HG03575 (cell line): ENCODE measurements around the gene TEAD3.
"Not testable (repeated sequence)": the region's sequence is repeated elsewhere in the genome, so short reads cannot be mapped to it uniquely, and the experiment has no call there.

ENCODE experiments used
- ATAC-seq: cut with Tn5 transposase; IDR thresholded peaks from one replicate; pipeline ENCODE4 v1.9.1; 2021; ENCODE audit not compliant: unreplicated experiment, insufficient number of reproducible peaks, low FRiP score; ENCODE audit errors: extremely low read depth

TEAD3 gene

DNA sequence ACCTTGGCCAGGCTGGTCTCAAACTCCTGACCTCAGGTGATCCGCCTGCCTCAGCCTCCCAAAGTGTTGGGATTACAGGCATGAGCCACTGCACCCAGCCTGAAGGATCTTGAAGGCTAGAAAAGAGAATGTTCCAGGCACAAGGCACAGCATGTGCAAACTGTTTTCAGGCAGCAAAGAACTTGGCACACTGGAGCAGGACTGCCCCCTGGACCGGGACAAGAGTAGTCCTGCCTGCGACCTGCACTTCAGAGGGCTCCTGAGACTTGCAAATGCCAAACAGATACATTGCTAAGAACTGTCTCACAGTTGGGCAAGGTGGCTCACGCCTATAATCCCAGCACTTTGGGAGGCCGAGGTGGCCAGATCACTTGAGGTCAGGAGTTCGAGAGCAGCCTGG lies 19.1 kb upstream of the TEAD3 start:
- ATAC-seq, result not testable (repeated sequence)

DNA sequence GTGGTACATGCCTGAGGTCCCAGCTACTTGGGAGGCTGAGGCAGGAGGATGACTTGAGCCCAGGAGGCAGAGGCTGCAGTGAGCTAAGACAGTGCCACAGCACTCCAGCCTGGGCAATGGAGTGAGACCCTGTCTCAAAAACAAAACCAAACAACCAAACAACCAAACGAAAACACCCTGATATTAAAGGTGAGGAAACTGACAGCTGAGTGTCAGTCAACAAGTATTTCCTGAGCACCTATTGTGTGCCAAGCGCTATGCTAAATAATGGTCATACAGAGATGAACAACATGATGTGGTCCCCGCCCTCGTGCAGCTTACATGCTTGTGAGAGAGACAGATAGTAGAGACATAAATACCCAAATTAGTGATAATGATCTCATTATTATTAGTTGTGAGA lies 17.7 kb upstream of the TEAD3 start:
- ATAC-seq, result no peak

DNA sequence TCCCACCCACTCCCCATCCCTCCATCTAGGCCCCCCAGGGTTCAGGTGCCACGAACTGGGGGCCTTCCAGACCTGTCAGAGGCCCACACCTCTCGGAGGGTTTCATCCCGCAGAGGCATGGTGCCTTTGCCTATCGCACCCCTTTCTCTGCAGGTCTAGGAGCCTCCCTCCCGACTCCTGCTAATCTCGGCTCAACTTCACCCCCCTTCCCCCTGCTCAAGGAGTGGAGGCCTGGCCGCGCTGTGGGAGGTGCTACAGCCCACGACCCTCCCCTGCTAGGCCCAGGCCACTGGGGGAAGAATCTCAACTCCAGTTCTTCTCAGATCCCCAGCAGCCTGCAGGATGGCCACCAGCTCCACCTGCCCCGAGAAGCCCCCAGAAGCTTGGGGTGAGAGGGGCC lies 15.9 kb upstream of the TEAD3 start, which contains the start of gene TULP1:
TSS of gene TULP1 (minus strand) at position 157 of the 400 bp plus-strand sequence. CDS start at position 119, 38 bp downstream.
- no peak for ATAC-seq

DNA sequence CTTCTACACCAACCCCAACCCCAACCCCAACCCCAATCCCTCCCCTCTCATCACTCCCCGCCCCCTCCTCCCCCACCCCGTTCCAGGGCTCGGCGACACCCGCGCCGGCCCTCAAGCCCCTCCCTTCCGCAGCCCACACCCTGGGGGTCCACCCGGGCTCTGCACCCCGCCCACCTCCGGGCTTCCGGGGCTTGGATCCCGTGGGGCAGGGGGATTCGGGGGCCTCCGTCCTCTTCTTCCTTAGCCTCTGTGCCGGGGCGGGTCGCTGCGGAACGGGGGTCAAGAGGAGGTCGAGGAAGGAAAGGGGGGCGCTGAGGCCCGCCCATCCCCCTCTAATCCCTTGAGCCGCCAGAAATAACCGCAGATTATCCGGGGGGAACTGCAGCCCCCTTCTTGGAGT lies 15.1 kb upstream of the TEAD3 start:
- ATAC-seq, result no peak

DNA sequence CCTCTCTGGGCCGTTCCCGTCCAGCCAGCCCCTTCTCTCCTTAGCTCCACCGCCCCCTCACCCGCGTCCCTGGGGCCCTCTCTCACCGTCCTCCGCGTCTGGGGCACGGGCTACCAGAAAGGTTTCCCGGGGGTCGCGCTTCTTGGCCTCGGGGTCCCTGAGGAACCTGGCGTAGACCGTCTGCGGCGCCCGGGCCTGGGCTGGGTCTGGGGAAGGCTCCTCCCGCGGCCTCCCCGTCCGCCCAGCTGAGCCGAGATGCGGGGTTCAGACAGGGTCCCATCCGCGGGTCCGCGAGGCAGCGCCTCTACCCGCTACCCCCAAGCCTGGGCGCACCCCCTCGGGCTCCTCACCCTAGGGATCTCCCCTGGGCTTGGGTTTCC lies 14.7 kb upstream of the TEAD3 start:
- ATAC-seq, result no peak

DNA sequence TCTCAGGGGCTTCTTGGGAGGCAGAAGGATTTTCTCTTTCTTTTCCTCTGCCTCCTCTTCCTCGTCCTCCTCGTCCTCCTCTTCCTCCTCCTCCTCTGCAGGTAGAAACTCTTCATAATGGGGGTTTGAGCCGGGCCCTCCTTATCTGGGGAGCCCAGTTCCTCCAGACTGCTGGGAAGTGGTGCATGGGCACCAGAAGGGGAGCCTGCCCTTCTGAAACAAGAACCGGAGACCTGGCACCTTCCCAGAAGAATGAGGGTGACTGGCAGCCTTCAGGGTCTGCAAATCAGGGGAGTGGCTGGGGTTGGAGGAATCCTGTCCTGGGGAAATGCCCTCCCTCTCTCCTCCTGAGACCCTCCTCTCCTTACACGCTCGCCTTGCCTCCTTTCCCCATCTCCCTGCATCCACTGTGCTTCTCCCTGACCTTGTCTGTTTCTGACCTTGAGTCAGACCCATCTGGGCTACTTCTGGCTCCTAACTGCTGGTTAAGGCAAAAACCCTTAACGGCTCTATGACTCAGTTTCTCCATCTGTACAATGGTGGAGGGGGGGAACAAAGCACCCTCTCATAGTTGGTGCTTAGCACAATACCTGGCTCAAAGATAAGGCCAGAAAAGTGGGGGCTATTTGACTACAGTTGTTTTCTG lies 14.2 kb upstream of the TEAD3 start:
- no peak for ATAC-seq

DNA sequence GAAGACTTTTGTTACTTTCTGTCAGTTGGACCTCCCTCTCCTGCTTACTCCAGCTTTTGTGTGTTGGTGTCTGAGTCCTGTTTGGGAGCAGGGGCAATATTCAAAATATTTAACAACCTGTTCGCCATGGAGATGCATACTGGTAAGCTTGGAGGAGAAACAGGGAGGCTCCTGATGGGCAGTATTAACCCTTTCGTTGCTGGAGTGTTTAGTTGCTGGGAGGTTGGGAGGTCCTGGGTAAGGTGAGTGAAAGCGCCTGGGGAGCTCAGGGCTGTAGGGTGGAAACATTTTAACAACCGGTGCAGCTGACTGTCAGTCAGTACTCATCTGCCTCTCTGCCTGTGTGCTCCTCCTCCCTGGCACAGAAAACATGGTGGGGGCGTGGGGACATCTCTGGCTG lies 11.7 kb upstream of the TEAD3 start:
- ATAC-seq, result no peak

DNA sequence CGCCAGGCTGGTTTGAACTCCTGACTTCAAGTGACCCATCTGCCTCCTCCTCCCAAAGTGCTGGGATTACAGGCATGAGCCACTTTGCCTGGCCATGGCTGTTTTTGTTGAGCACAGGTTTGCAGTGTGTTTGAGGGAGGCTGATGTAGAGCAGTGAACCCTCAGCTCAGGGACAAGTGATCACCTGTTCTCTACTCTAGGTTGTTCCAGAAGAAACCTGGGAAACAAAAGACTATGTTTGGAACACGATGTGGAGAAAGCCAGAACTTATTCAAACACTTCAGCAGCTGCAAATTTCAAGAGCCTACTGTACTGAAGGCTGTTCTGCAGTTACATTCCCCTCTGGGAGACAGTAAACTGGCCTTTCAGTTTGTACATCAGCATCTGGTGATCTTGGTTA lies 11.1 kb upstream of the TEAD3 start:
- no peak for ATAC-seq

DNA sequence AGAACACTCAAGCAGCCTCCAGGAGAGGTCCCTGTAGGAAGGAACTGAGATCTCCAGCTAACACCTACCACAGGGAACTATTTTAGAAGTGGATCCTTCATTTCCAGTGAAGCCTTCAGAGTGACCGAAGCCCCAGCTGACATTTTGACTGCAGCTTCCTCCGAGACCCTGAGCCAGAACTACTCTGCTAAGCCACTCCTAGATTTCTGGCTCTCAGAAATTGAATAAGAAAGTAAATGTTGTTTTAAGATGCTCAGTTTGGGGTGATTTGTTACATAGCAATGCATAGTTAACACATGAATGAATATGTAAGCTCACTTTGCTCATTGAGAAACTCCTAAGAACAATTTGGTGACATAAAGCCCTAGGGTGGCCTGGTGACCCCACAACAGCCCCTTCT lies 10.3 kb upstream of the TEAD3 start:
- no peak for ATAC-seq

DNA sequence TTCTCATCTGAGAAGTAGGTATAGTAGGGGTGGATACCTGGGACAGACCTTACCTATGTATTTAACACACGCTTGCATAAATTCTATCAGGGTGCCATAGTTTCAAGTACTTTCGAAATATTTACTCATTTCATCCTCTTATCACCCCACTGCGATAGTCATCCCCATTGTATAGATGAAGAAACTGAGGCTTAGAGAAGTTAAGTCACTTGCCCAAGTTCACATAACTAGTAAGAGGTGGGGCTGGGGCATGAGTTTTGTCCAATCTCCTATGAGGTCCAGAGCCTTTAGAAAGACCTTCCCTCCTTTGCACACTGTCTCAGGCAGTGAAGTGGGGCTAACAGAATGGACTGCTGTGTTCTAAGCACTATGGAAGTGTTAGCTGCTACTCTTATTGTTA lies 9.7 kb upstream of the TEAD3 start:
- no peak for ATAC-seq

DNA sequence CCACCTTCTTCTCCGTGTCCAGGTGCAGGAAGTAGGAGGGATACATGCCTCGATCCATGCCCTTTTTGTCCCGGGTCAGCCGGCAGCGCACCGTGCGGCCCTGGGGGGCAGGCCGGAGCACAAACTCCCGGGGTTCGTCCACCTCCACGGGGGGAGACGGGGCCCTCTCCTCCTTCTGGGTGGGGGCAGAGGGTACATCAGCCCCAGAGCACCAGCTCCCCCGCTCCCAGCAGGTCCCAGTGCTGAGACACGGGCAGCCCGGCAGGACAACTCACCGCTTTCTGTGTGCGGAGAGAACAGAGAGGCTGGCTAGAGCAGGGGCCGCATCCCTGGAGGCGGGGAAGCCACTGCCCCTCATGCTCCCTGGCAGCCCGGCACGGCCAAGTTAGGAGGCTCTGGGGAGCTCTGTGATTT lies 9.1 kb upstream of the TEAD3 start:
- ATAC-seq, result no peak

DNA sequence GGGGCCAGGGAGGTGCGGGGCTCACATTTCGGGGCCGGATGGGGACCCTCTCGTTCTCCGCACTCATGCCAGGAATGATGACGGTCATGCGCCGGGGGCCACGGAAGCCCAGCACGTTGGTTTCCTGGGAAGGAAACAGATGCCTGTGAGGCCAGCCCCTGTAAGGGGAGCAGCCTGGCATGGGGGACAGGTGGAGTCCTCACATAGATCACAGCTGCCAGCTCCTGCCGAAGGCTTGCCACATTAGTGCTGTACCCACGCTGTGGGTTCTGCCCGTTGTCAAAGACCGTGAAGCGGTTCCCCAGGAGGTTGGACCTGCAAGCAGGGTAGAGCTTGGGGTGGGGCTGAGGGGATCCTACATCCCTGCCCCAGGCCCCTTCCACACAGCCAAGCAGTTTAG lies 6.7 kb upstream of the TEAD3 start:
- no peak for ATAC-seq

DNA sequence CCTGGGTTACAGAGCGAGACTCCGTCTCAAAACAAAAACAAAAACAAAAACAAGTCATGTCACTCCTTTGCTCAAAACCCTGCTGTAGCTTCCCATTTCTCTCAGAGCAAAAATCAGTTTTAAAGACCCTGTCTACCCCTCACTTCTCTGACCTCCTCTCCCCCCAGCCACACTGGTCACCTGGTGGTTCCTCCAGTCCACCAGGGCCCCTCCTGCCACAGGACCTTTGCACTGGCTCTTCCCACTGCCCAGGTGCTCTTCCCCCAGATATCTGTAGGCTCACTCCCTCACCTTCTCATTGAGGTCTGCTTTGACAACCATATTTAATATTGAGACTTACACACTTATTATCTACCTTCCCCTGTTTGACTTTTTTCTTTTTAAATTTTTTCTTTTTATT lies 4.9 kb upstream of the TEAD3 start:
- no peak for ATAC-seq

DNA sequence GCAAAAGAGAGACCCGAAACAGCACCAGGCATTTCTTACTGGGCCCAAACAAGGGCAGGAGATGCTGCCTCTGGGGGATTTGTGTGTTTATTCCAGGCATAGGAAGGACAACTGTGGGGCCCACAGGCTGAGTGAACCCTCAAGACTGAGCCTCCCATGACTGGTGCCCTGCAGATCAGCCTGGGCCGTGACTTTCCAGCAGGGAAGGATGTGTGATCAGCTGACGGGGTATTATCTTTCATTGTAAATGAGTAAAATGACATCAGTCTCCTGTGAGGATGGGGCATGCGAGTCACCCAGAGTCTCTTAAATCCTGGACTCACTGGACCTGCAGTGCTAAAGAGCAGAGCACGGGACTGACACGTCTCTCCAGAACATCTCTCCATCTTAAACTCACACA lies 3.9 kb upstream of the TEAD3 start:
- no peak for ATAC-seq

DNA sequence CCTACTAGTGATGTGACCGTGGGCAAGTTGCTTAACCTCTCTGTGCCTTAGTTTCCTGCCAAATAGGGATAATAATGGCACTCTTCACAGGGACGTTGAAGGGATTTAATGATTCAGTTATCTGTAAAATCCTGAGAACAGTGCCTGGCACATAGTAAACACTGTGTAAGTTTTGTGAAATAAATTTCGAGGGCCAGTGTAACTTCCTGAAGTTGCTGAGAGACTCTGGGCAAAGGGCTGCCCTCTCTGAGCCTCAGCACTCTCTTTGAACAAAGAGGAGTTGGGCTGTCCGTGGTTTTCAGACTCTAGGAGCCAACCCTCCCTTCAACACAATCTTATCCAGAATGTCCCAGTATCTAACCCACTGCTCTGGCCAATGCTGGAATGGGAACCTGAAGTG lies 2.5 kb upstream of the TEAD3 start:
- no peak for ATAC-seq

DNA sequence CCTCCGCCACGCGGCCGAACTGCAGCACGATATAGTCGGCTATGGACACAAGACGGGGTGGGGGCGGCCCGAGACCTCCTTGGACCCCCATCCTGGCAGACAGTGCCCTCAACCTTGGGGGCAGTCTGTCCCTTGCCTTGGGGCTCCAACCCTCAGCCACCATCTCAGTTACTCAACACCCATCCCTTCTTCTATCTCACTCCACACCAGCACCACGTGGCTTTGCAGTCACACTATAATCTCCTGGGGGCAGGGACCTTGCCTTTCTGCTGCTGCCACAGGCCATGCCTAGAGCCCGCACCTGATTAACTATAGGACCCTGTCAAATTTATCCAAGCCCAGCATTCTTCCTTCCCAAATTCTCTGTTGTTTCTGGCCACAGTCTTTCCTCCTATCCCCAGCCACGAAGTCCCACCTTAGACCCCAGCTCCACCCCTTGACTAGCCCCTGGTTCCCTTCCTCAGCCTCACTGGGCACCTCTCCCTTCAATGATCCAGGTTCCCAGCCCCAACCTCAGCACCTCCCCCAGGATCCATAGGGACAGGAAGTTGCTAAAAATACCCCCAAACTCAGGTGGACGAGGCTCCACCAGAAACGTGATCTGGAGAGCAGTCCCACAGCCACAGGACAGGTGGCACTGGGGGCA lies 1.7 kb upstream of the TEAD3 start:
- ATAC-seq, result no peak

DNA sequence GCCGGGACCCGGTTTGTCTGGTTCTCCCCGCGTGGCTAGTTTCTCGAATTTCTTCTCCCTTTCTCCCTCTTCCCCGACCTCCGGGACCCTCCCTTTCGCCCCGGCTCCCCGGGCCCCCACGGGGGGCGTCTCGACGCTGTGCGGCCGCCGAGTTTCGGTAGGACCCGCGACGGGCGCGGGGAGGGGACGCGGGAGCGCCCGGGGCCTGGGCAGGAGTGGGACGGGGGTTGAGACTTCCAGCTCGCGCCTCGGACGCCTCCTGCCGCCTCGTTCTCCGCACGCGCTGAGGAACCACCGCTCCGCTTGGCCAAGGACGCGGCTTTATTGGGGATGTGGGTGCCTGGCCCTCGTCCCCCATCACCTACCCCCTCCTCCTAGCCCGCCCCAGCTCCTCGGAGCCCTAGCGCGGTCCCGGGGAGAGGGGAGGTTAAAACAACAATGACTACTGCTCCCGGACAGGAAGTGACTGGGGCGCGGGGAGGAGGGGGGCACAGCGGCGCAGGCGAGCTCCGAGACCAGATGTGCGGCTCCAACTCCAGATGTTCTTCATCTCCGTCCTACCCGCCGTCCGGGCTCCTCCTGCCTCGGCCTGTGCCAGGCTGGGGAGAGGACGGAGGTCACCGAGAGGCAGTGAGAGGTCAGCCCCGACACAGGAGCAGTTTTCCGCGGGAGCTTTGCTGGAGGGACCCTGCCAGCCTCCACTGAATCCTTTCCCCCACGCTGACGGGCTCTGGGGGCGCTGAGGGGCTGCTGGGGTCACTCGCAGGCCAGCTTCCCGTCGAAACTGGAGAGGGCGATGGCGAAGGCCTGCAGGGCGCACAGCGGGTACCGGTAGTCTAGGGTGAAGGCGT lies 917 bp upstream of the TEAD3 start:
- no peak for ATAC-seq

DNA sequence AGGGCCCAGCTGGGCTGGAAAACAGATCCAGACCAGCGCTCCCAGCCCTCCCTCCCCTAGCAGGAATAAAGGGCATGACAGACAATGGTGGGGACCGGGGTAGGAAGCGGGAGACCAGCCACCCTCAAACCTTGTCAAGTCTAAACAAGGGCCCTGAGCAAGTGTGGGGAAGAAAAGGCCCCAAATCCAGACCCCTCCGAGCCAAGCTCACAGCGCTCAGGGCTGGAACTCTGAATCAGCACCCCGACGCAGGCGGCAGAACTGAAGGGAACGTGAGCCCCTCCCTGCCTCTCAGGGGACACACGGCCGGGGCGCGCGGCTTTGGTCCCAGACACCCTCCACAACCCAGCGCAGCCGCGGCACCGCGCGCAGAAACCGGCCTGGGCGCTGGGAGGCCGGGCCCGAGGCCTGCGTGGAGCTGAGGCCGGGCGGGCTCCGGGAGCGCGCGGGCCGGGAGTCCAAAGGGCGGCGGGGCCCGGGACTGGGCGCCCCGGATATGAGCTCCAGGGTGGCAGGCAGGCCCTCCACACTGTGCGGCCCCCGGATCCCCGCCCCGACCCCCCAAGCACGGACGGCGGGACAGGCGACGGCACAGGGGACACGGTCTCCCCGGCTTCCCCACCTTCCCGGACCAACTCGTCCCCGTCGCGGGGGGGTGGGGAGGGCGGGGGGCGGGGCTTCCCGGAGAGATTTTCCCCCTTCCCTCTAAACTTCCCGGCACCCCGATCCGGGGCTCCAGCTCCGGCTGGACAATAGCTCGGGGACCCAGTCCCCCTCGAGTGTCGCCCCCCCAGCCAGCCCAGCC lies 641 bp downstream of the TEAD3 start:
- ATAC-seq, result no peak

DNA sequence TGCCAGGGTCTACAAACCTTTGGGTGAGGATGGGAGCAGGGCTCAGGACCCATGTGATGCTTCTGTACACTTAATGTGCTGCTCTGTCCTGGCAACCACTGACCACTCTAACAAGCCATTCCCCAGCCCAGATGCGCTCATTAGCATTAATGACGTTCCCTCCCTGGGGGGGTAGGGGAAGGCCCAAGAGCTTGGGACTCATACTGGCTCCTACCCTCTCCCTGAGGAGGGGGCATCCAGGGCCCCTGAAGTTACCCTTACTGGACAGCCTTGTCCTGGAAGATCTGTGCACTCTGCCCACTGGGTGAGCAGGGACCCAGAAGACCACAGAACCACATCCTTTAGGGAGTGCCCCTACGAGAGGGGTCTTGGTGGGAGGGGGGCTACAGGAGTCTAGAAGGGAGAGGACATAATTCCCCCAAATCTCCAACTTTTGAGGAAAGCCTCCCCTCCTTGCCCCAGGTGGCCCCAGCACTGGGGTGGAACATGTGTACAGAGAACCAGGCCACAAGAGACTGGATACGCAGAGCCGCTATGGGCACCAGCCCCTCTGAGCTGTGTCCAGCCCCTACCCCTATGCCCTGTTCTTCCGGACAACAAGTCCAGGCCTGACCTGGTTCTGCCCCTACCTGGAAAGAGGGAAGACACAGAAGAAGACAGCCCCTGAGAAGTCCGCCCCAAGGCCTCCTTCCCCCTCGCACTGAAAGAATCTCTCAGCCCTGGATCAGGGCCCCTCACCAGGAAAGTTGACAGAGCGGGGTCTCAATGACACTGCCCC lies 1.4 kb downstream of the TEAD3 start:
- no peak for ATAC-seq
